HUES48 (cell line): ENCODE results near the gene COL6A5.

ENCODE experiments used
- H3K27ac ChIP-seq: one replicate; pipeline ENCODE4 v1.7.0; 2013; ENCODE audit warnings: low read depth, low read length, inconsistent platforms
- H3K27me3 ChIP-seq: 2 replicates; pipeline ENCODE4 v1.6.1; 2013; ENCODE audit warnings: mild to moderate bottlenecking, low read length; ENCODE audit not compliant: control insufficient read depth, insufficient read depth
- H3K36me3 ChIP-seq: 2 replicates; pipeline ENCODE4 v1.6.1; 2013; ENCODE audit warnings: low read length; ENCODE audit not compliant: control insufficient read depth, insufficient read depth
- H3K4me1 ChIP-seq: 2 replicates; pipeline ENCODE4 v1.6.1; 2013; ENCODE audit warnings: mild to moderate bottlenecking, low read length; ENCODE audit not compliant: control insufficient read depth, insufficient read depth
- H3K4me3 ChIP-seq: 2 replicates; pipeline ENCODE4 v1.5.1; 2013; ENCODE audit warnings: mild to moderate bottlenecking, low read depth, low read length
- H3K9ac ChIP-seq: 2 replicates; pipeline ENCODE4 v1.6.1; 2013; ENCODE audit warnings: mild to moderate bottlenecking, low read depth, low read length, moderate library complexity
- H3K9me3 ChIP-seq: 2 replicates; pipeline ENCODE4 v1.6.1; 2013; ENCODE audit warnings: low read length; ENCODE audit not compliant: control insufficient read depth, insufficient read depth

Gene COL6A5, protein sequence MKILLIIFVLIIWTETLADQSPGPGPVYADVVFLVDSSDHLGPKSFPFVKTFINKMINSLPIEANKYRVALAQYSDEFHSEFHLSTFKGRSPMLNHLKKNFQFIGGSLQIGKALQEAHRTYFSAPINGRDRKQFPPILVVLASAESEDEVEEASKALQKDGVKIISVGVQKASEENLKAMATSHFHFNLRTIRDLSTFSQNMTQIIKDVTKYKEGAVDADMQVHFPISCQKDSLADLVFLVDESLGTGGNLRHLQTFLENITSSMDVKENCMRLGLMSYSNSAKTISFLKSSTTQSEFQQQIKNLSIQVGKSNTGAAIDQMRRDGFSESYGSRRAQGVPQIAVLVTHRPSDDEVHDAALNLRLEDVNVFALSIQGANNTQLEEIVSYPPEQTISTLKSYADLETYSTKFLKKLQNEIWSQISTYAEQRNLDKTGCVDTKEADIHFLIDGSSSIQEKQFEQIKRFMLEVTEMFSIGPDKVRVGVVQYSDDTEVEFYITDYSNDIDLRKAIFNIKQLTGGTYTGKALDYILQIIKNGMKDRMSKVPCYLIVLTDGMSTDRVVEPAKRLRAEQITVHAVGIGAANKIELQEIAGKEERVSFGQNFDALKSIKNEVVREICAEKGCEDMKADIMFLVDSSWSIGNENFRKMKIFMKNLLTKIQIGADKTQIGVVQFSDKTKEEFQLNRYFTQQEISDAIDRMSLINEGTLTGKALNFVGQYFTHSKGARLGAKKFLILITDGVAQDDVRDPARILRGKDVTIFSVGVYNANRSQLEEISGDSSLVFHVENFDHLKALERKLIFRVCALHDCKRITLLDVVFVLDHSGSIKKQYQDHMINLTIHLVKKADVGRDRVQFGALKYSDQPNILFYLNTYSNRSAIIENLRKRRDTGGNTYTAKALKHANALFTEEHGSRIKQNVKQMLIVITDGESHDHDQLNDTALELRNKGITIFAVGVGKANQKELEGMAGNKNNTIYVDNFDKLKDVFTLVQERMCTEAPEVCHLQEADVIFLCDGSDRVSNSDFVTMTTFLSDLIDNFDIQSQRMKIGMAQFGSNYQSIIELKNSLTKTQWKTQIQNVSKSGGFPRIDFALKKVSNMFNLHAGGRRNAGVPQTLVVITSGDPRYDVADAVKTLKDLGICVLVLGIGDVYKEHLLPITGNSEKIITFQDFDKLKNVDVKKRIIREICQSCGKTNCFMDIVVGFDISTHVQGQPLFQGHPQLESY (N-terminal part only)

DNA sequence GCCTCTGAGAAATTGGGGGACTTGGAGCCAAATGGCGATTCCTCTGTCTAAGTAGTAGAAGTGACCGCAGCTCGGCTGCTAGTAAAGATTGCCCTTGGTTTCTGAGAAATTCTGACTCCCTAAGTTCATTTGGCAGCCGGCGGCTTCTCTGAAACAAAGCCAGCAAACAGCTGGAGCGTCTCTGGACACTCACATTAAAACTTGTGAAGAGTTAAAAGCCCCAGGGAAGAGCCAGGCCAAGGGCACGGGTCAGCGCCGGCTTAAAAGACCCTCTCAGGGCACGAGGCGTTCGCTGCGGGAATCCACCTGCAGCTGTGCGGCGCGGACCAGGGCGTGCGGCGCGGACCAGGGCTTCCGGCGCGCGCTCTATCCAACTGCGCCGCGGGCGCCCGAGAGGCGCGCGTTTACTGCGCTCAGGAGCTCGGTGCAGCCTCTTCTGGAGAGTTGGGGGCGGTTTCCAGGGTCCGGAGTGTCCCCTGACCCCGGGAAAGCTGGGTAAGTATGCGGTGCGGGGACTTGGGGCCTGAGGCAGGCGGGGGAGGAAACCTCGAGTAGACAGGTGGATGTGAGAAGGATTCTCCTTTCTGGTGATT is at the start of gene COL6A5:
COL6A5 (plus strand) TSS at position 186 of the 593 bp plus-strand sequence. CDS start 27,967 bp downstream, outside the sequence.
- H3K4me1 ChIP-seq: peaks cover 8% of the 10 kb centered on the region
- H3K36me3 ChIP-seq: no peaks in the 10 kb centered on the region
- no peaks in the 10 kb centered on the region for H3K9me3 ChIP-seq
- peaks cover 40% of the 10 kb centered on the region for H3K27me3 ChIP-seq
- H3K27ac ChIP-seq: no peak within 1 kb of the TSS
- H3K9ac ChIP-seq: peak within 1 kb of the TSS; percentile 23; the same call in 1 of the 2 replicates
- H3K4me3 ChIP-seq: peak within 1 kb of the TSS; percentile 56

DNA sequence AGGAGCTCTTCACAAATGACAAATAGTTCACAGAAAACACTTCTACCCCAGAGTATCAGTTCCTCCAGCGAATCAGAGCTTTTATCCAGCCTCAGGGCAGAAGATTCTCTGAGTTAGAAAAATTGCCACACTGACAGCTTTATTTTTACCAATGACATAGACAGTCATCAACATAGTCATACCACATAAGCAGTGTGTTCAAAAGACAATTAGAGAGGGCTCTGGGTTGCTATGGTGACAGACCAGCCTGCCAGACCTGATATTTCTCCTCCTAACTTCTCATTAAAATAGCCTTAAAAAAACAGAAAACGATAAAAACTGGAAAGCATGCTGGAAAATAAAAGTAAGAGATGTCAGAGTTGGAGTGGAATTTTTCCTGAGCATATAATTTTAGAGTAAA is 45.9 kb upstream of the COL6A5 start:
- 0 out of 2 replicates have a peak, but pooled peaks cover 5% of the 10 kb centered on the region for H3K4me1 ChIP-seq
- no peak overlapping the region for H3K27ac ChIP-seq
- no peak overlapping the region for H3K4me3 ChIP-seq
- H3K27me3 ChIP-seq: no peaks in the 10 kb centered on the region
- H3K36me3 ChIP-seq: no peaks in the 10 kb centered on the region
- H3K9me3 ChIP-seq: no peaks in the 10 kb centered on the region
- H3K9ac ChIP-seq: no peak overlapping the region

DNA sequence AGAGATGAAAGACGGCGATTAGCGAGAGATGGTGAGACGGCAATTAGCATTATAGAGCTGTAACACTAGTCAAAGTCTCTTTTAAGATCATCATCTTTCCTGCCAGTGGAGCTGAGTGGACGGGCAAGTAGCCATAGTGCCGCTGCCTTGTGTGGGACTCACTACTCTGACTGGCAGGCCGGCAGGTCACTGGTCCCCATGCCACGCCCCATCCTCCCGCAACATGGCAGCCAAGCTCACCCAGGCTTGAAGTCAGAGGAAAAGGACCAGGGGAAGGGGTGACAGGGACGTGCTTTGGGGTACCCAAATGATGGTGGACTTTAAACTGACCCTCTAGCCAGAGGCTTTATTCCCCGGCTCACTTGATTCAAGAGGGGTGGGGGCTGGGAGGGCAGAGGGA is 44.6 kb upstream of the COL6A5 start:
- Histone ChIP-seq H3K9me3 (no peaks in the 10 kb centered on the region), H3K9ac (no peak overlapping the region), H3K27ac (no peak overlapping the region), H3K4me1 (0 out of 2 replicates have a peak, but pooled peaks cover 5% of the 10 kb centered on the region), H3K27me3 (no peaks in the 10 kb centered on the region), H3K4me3 (no peak overlapping the region), H3K36me3 (no peaks in the 10 kb centered on the region)

DNA sequence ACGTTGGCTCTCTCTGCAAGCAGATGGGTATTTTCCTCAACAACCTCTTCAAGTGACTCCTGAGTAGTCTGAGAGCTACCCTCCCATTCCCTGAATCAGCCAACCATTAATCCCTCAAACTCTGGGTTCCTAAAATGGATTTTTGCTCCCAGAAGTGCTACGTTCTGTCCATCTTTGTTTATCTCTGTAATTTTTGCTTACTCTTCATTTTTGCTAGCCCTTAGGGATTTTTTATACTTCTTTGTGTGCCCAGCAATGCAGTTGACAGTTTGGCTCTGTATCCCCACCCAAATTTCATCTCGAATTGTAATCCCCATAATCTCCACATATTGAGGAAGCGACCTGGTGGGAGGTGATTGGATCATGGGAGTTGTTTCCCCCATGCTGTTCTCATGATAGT is 35.4 kb upstream of the COL6A5 start:
- Histone ChIP-seq H3K9me3 (no peaks in the 10 kb centered on the region), H3K4me1 (no peaks in the 10 kb centered on the region), H3K4me3 (no peak overlapping the region), H3K36me3 (no peaks in the 10 kb centered on the region), H3K27me3 (no peaks in the 10 kb centered on the region), H3K9ac (no peak overlapping the region), H3K27ac (no peak overlapping the region)

DNA sequence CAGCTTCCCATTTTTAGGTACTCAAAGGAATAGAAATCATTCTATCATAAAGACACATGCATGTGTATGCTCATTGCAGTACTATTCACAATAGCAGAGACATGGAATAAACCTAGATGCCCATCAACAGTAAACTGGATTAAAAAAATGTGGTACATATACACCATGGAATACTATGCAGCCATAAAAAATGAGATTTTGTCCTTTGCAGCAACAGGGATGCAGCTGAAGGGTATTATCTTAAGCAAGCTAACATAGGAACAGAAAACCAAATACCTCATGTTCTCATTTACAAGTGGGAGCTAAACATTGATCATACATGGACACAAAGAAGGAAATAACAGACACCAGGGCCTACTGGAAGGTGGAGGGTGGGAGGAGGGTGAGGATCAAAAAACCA is 33.1 kb upstream of the COL6A5 start:
- H3K27me3 ChIP-seq: no peaks in the 10 kb centered on the region
- H3K9me3 ChIP-seq: no peaks in the 10 kb centered on the region
- H3K9ac ChIP-seq: no peak overlapping the region
- H3K4me3 ChIP-seq: no peak overlapping the region
- no peaks in the 10 kb centered on the region for H3K36me3 ChIP-seq
- no peak overlapping the region for H3K27ac ChIP-seq
- no peaks in the 10 kb centered on the region for H3K4me1 ChIP-seq

DNA sequence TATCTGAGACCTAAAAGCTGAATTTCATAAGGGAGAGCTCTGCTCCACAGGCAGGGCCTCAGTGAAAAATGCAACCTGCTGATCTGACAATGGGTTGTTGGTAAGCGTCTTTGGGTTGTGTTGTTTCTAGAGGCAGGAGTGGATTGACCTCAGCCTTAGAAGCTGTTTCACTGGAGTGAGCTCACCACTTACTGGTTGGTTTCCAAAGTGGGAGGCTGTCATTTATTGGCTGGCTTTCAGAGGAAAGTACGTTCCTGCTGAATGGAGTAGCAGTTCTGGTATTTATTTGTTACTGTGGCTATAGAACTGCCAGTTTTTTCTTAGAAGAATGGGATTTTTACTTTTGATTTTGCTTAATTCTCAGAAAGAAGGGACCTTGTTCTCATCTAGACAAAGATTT is 29.3 kb upstream of the COL6A5 start:
- no peak overlapping the region for H3K9ac ChIP-seq
- H3K27ac ChIP-seq: no peak overlapping the region
- H3K9me3 ChIP-seq: 0 out of 2 replicates have a peak, but pooled peaks cover 2% of the 10 kb centered on the region
- no peaks in the 10 kb centered on the region for H3K36me3 ChIP-seq
- H3K4me3 ChIP-seq: no peak overlapping the region
- H3K4me1 ChIP-seq: no peaks in the 10 kb centered on the region
- no peaks in the 10 kb centered on the region for H3K27me3 ChIP-seq

DNA sequence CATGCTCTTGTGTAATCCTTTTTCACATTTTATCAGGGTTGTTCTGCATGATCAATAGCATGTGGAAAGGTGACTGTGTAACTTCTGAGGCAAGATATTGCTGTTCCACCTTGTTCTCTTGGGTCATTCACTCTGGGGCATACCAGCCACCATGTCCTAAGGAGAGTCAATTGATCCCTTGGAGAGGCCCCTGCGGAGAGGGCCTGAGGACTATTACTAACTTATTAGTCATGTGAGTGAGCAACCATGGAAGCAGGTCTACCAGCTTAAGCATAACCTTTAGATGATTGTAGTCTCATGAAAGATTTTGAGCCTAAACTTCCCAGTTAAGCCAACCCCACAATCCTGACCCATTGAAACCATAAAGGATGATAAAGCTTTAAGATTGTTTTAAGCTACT is 22.0 kb upstream of the COL6A5 start:
- H3K4me3 ChIP-seq: no peak overlapping the region
- no peaks in the 10 kb centered on the region for H3K36me3 ChIP-seq
- no peaks in the 10 kb centered on the region for H3K4me1 ChIP-seq
- no peak overlapping the region for H3K9ac ChIP-seq
- H3K27ac ChIP-seq: no peak overlapping the region
- no peaks in the 10 kb centered on the region for H3K27me3 ChIP-seq
- 0 out of 2 replicates have a peak, but pooled peaks cover 2% of the 10 kb centered on the region for H3K9me3 ChIP-seq

DNA sequence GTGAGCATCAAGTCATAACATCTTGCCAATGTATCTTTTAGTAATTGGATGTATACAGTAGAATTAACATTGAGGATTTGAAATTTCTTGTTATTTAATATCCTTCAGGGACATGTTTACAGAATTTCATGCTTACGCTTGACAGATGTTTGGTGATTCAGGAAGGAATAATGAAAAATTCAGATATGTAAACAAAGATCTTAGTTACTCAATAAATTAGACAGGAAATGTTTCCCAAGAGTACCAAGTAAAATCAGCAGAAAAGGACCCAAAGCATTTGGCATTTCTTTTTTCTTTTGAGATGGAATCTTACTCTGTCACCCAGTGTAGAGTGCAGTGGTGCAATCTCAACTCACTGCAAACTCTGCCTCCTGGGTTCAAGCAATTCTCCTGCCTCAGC is 4.7 kb upstream of the COL6A5 start:
- Histone ChIP-seq H3K27me3 (peaks cover 21% of the 10 kb centered on the region), H3K27ac (no peak overlapping the region), H3K36me3 (no peaks in the 10 kb centered on the region), H3K9ac (no peak overlapping the region), H3K4me3 (no peak overlapping the region), H3K4me1 (peaks cover 8% of the 10 kb centered on the region), H3K9me3 (no peaks in the 10 kb centered on the region)

DNA sequence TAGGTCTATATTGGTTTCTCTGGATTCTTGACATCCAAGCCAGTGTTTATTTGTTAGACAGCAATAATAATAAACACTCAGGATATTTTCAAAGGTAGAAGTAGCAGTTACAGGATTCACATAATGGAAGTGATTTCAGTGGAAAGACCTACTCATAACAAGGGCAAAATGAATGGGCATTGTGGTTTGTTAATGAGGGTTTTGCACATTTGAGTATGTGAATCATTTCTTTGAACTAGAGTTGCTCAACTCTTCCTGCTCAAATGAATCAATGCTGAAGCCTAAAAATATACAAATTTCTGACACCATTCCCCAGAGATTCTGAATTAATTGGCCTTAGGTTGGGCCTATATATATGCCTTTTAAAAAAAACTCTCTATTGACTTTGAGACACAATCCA is 4.1 kb upstream of the COL6A5 start:
- H3K27ac ChIP-seq: no peak overlapping the region
- no peaks in the 10 kb centered on the region for H3K9me3 ChIP-seq
- no peak overlapping the region for H3K4me3 ChIP-seq
- H3K4me1 ChIP-seq: peaks cover 8% of the 10 kb centered on the region
- H3K36me3 ChIP-seq: no peaks in the 10 kb centered on the region
- H3K9ac ChIP-seq: no peak overlapping the region
- peaks cover 27% of the 10 kb centered on the region for H3K27me3 ChIP-seq

DNA sequence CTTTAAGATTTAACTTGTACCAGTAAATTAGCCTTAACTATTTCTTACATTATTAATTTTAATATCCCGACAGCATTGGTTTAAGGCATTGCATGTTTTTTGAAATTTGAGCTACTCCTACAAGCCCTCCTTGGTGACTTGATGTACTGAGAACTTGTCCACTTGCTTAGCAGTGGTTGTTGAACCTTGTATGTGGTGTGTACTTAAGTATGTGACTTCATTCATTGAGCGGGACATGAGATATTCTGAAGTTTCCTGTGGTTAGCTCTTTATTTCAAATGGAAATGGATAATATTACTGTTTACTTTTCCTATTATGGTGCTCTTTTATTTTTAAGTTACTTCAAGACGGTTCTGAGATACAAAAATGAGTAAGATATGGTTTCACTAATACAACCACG is 3.6 kb upstream of the COL6A5 start:
- Histone ChIP-seq H3K4me1 (peaks cover 8% of the 10 kb centered on the region), H3K4me3 (no peak overlapping the region), H3K9me3 (no peaks in the 10 kb centered on the region), H3K27ac (no peak overlapping the region), H3K9ac (no peak overlapping the region), H3K27me3 (peaks cover 32% of the 10 kb centered on the region), H3K36me3 (no peaks in the 10 kb centered on the region)
